CD14-positive monocyte (primary cell): ENCODE data around the gene SNIP1. TPM values are rescaled to one million over a fixed set of nuclear protein-coding genes. Genes with fewer than 3 reads are reported as not detected.

Experiments used
- DNase-seq, 3 donors: peaks; one replicate each; pipeline ENCODE4 v3.0.0-alpha.2; 2011 to 2022
- H2AFZ ChIP-seq: 2 replicates; pipeline ENCODE4 v1.6.0; 2012; ENCODE audit warnings: mild to moderate bottlenecking, low read depth, low read length, inconsistent platforms; ENCODE audit not compliant: insufficient read depth, poor library complexity, severe bottlenecking
- H3K27ac ChIP-seq, 2 donors: 1 replicate in 1 of 2; 2 replicates in 1 of 2; pipeline ENCODE4 v1.5.1; 2012 to 2013; ENCODE audit warnings: low read length in 2 of 2, control low read depth in 1 of 2, inconsistent platforms in 1 of 2, low read depth in 1 of 2, mild to moderate bottlenecking in 1 of 2
- H3K27me3 ChIP-seq, 2 donors: one replicate each; pipeline versions ENCODE4 v1.6.0 to v1.6.1; 2011 to 2013; ENCODE audit warnings: low read length in 2 of 2; ENCODE audit not compliant: control insufficient read depth in 2 of 2, insufficient read depth in 2 of 2
- H3K36me3 ChIP-seq, 2 donors: replicated peaks in 1 of 2; 1 replicate in 1 of 2; 2 replicates in 1 of 2; pipeline versions ENCODE4 v1.5.1 to v1.6.1; 2012 to 2013; ENCODE audit warnings: low read length in 2 of 2, control low read depth in 1 of 2, inconsistent platforms in 1 of 2, mild to moderate bottlenecking in 1 of 2; ENCODE audit not compliant: insufficient read depth in 2 of 2, control insufficient read depth in 1 of 2
- H3K4me1 ChIP-seq, 2 donors: 1 replicate in 1 of 2; 2 replicates in 1 of 2; pipeline versions ENCODE4 v1.5.1 to v1.6.1; 2012 to 2013; ENCODE audit warnings: low read length in 2 of 2, control low read depth in 1 of 2, inconsistent platforms in 1 of 2, mild to moderate bottlenecking in 1 of 2, moderate library complexity in 1 of 2; ENCODE audit not compliant: insufficient read depth in 2 of 2, control insufficient read depth in 1 of 2
- H3K4me2 ChIP-seq: replicated peaks from 2 replicates; pipeline ENCODE3; 2012; ENCODE audit warnings: low read length, moderate library complexity, mild to moderate bottlenecking; ENCODE audit not compliant: poor library complexity, severe bottlenecking; ENCODE audit errors: extremely low read depth
- H3K4me3 ChIP-seq, 3 experiments: fragments of 200-600 bp in 1 of 3; sonication (generic) in 1 of 3; replicated peaks in 1 of 3; 1 replicate in 2 of 3; 2 replicates in 1 of 3; pipeline ENCODE4 v1.5.1; 2011 to 2013; ENCODE audit warnings: low read length in 3 of 3, mild to moderate bottlenecking in 3 of 3, control low read depth in 2 of 3, low read depth in 2 of 3, inconsistent platforms in 1 of 3, moderate library complexity in 1 of 3
- H3K79me2 ChIP-seq: 2 replicates; pipeline ENCODE4 v1.6.0; 2012; ENCODE audit warnings: mild to moderate bottlenecking, control low read depth, inconsistent platforms, low read length, moderate library complexity; ENCODE audit not compliant: insufficient read depth
- H3K9ac ChIP-seq: 2 replicates; pipeline ENCODE4 v1.6.0; 2017; ENCODE audit warnings: low read length, mild to moderate bottlenecking; ENCODE audit not compliant: insufficient read depth, poor library complexity, severe bottlenecking
- H3K9me3 ChIP-seq, 2 donors: replicated peaks in 1 of 2; 1 replicate in 1 of 2; 2 replicates in 1 of 2; pipeline versions ENCODE4 v1.5.1 to v1.6.1; 2012 to 2013; ENCODE audit warnings: low read length in 2 of 2, control low read depth in 1 of 2; ENCODE audit not compliant: control insufficient read depth in 1 of 2, insufficient read depth in 1 of 2
- H4K20me1 ChIP-seq: 2 replicates; pipeline ENCODE4 v1.6.0; 2012; ENCODE audit warnings: mild to moderate bottlenecking, low read length, control low read depth, moderate library complexity; ENCODE audit not compliant: insufficient read depth
- H3K27ac Mint-ChIP-seq, 7 donors: one replicate each; pipeline ENCODE4 v1.8.0; 2020; ENCODE audit warnings: mild to moderate bottlenecking in 7 of 7, mixed read lengths in 7 of 7, moderate library complexity in 6 of 7, inconsistent platforms in 2 of 7
- H3K27me3 Mint-ChIP-seq, 3 donors: one replicate each; pipeline ENCODE4 v1.8.0; 2021 to 2022; ENCODE audit warnings: low read depth in 3 of 3, mild to moderate bottlenecking in 3 of 3, mixed read lengths in 3 of 3, moderate library complexity in 3 of 3, inconsistent platforms in 1 of 3
- H3K36me3 Mint-ChIP-seq, 2 donors: one replicate each; pipeline ENCODE4 v1.8.0; 2020; ENCODE audit warnings: mixed read lengths in 2 of 2, inconsistent platforms in 1 of 2, mild to moderate bottlenecking in 1 of 2
- H3K4me1 Mint-ChIP-seq: one replicate; pipeline ENCODE4 v1.8.0; 2020; ENCODE audit warnings: mild to moderate bottlenecking, mixed read lengths
- H3K4me3 Mint-ChIP-seq, 2 donors: one replicate each; pipeline ENCODE4 v1.8.0; 2020; ENCODE audit warnings: mild to moderate bottlenecking in 2 of 2, mixed read lengths in 2 of 2, moderate library complexity in 1 of 2
- H3K9me3 Mint-ChIP-seq, 7 donors: one replicate each; pipeline ENCODE4 v1.8.0; 2020 to 2022; ENCODE audit warnings: mixed read lengths in 7 of 7, mild to moderate bottlenecking in 6 of 7, moderate library complexity in 6 of 7, inconsistent platforms in 2 of 7
- WGBS: methylation state at CpG from one replicate; pipeline ENCODE4 v1.1.5; 2013; ENCODE audit warnings: missing lambda C conversion rate; ENCODE audit not compliant: insufficient coverage; 5-methylcytosine and 5-hydroxymethylcytosine counted together
- intact Hi-C, 2 donors: fragments of 100-400 bp; cut with micrococcal nuclease; formaldehyde crosslinking; loops; one replicate each; pipeline versions ENCODE4 v1.15.0 to v1.15.1; 2023
- polyA plus RNA-seq, 3 donors: library from polyadenylated mRNA; depleted of rRNA in 1 of 3; unstranded in 2 of 3; stranded (reverse) in 1 of 3; fragments of 300-500 nt in 2 of 3; fragments of >200 nt in 1 of 3; fragmentation: Illumina TruSeq in 2 of 3; gene quantifications; 1 replicate in 2 of 3; 2 replicates in 1 of 3; pipeline ENCODE4 v1.2.3, GENCODE V29; 2012 to 2021
- TF ChIP-seq, protein P1 (sequence below): fragments of 200-600 bp; IDR thresholded peaks from one replicate; pipeline ENCODE4 v1.8.0; 2022; ENCODE audit warnings: antibody characterized with exemption, mild to moderate bottlenecking

Gene SNIP1
- polyA plus RNA-seq, 3 donors, result 1.6 to 6.8 (median 3.3) TPM

- H3K4me2 ChIP-seq, result no peak overlapping the region
- TF ChIP-seq, protein P1, sequence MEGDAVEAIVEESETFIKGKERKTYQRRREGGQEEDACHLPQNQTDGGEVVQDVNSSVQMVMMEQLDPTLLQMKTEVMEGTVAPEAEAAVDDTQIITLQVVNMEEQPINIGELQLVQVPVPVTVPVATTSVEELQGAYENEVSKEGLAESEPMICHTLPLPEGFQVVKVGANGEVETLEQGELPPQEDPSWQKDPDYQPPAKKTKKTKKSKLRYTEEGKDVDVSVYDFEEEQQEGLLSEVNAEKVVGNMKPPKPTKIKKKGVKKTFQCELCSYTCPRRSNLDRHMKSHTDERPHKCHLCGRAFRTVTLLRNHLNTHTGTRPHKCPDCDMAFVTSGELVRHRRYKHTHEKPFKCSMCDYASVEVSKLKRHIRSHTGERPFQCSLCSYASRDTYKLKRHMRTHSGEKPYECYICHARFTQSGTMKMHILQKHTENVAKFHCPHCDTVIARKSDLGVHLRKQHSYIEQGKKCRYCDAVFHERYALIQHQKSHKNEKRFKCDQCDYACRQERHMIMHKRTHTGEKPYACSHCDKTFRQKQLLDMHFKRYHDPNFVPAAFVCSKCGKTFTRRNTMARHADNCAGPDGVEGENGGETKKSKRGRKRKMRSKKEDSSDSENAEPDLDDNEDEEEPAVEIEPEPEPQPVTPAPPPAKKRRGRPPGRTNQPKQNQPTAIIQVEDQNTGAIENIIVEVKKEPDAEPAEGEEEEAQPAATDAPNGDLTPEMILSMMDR, result no peak
- H3K79me2 ChIP-seq, result peaks cover 4% of the 10 kb centered on the region
- Mint-ChIP-seq H3K36me3 (peaks cover 92 to 99% of the 10 kb centered on the region in 2 donors), H3K27ac (peak overlapping the region in 1 of 7 donors; percentile 55), H3K9me3 (peaks cover 0 to 2% (median 0%) of the 10 kb centered on the region in 7 donors), H3K4me3 (no peak overlapping the region), H3K4me1 (no peaks in the 10 kb centered on the region), H3K27me3 (no peaks in the 10 kb centered on the region)
- no peaks in the 10 kb centered on the region for H3K27me3 ChIP-seq
- no peak overlapping the region for H3K27ac ChIP-seq
- no peak overlapping the region for H3K9ac ChIP-seq
- peaks cover 13% of the 10 kb centered on the region for H4K20me1 ChIP-seq
- H3K4me3 ChIP-seq, result no peak overlapping the region
- intact Hi-C loops, result no loop called here
- peaks cover 93 to 100% of the 10 kb centered on the region in 2 donors for H3K36me3 ChIP-seq
- H3K9me3 ChIP-seq, result no peaks in the 10 kb centered on the region
- 81% methylated on average over 3 of the region's 5 CpGs for WGBS
- DNase-seq, result no peak
- no peaks in the 10 kb centered on the region for H3K4me1 ChIP-seq
- no peak overlapping the region for H2AFZ ChIP-seq
These were observed 21.6 kb upstream of the SNIP1 start for GRCh38 chr1:37575692-37576091.

DNA sequence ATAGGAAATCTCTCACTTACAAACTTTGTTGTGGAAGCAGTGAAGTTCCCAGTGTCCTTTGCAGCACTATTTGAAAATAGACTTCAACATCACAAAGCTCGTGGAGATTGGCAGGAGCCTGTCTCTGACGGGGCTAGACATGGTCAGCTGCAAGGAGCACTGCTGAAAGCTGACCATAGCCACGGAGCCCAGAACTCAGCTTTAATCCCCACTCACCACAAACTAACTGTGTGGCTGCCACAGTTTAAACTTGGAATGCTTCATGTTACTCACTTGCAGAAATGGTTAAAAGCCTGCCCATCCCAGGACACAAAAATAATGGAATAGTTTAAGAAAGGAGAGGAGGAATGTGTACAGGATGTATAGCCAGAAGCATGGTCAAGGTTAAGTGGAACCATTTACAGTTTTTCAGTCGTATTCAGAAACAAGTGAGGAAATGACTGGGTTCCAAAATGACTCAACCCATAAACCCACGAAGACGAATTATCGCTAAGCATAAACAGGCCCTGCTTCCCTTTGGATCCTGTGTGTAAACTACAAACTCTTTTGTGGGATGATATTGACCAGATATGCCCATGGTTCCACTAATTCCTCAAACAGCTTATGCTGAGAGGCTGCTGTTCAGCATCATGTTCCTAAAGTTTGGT is 20.9 kb upstream of the SNIP1 start:
- no peaks in the 10 kb centered on the region for H3K9me3 ChIP-seq
- no peaks in the 10 kb centered on the region for H3K4me1 ChIP-seq
- 100% methylated on average over 3 of the region's 7 CpGs for WGBS
- Mint-ChIP-seq H3K36me3 (peaks cover 90 to 99% of the 10 kb centered on the region in 2 donors), H3K27me3 (no peaks in the 10 kb centered on the region), H3K9me3 (peaks cover 0 to 3% (median 0%) of the 10 kb centered on the region in 7 donors), H3K4me3 (no peak overlapping the region), H3K27ac (no peak overlapping the region), H3K4me1 (no peaks in the 10 kb centered on the region)
- H3K9ac ChIP-seq, result no peak overlapping the region
- H4K20me1 ChIP-seq, result peaks cover 13% of the 10 kb centered on the region
- H3K36me3 ChIP-seq, result peaks cover 91 to 100% of the 10 kb centered on the region in 2 donors
- H3K27me3 ChIP-seq, result no peaks in the 10 kb centered on the region
- TF ChIP-seq, protein P1, result no peak
- H2AFZ ChIP-seq, result no peak overlapping the region
- no peak overlapping the region for H3K4me3 ChIP-seq
- H3K79me2 ChIP-seq, result peaks cover 4% of the 10 kb centered on the region
- no peak overlapping the region for H3K4me2 ChIP-seq
- no peak for DNase-seq
- H3K27ac ChIP-seq, result no peak overlapping the region
- intact Hi-C loops, result no loop called here
